Neural cell (in vitro differentiated cells): ENCODE data around the gene BLOC1S5.

ENCODE experiments used
- RAD21 ChIP-seq: fragments of 450-650 bp; conservative IDR thresholded peaks from 2 replicates; pipeline ENCODE4 v1.6.1; 2014; ENCODE audit warnings: antibody characterized with exemption, mild to moderate bottlenecking, moderate library complexity
- TF ChIP-seq, protein P1 (sequence below): fragments of 450-650 bp; IDR thresholded peaks from 2 replicates; pipeline ENCODE4 v1.5.1; 2014; ENCODE audit warnings: antibody characterized with exemption, mild to moderate bottlenecking, moderate library complexity; ENCODE audit not compliant: poor library complexity, severe bottlenecking

GRCh38 chr6:7979831-7980230 lies 84.4 kb downstream of the BLOC1S5 start:
- TF ChIP-seq RAD21: no peak
- TF ChIP-seq, protein P1, sequence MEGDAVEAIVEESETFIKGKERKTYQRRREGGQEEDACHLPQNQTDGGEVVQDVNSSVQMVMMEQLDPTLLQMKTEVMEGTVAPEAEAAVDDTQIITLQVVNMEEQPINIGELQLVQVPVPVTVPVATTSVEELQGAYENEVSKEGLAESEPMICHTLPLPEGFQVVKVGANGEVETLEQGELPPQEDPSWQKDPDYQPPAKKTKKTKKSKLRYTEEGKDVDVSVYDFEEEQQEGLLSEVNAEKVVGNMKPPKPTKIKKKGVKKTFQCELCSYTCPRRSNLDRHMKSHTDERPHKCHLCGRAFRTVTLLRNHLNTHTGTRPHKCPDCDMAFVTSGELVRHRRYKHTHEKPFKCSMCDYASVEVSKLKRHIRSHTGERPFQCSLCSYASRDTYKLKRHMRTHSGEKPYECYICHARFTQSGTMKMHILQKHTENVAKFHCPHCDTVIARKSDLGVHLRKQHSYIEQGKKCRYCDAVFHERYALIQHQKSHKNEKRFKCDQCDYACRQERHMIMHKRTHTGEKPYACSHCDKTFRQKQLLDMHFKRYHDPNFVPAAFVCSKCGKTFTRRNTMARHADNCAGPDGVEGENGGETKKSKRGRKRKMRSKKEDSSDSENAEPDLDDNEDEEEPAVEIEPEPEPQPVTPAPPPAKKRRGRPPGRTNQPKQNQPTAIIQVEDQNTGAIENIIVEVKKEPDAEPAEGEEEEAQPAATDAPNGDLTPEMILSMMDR: no peak
